Forelimb muscle (tissue), 1 donor: ENCODE measurements around the gene MTMR10. TPM values are rescaled to one million over a fixed set of nuclear protein-coding genes. Genes with fewer than 3 reads are reported as not detected.

Experiments used
- DNase-seq: peaks from one replicate; pipeline ENCODE4 v3.0.0-alpha.2; 2013; ENCODE audit warnings: low read depth
- polyA plus RNA-seq: library from polyadenylated mRNA; unstranded; fragments of 120-200 nt; gene quantifications from one replicate; pipeline ENCODE4 v1.2.1, GENCODE V29; 2013; ENCODE audit not compliant: insufficient read length

MTMR10 gene
- 18.9 TPM for polyA plus RNA-seq

GRCh38 chr15:30991255-30992235 lies at the start of gene MTMR10:
MTMR10 (minus strand) TSS chr15:30991628; CDS start chr15:30991506, 122 bp downstream.
- no peak for DNase-seq

DNA sequence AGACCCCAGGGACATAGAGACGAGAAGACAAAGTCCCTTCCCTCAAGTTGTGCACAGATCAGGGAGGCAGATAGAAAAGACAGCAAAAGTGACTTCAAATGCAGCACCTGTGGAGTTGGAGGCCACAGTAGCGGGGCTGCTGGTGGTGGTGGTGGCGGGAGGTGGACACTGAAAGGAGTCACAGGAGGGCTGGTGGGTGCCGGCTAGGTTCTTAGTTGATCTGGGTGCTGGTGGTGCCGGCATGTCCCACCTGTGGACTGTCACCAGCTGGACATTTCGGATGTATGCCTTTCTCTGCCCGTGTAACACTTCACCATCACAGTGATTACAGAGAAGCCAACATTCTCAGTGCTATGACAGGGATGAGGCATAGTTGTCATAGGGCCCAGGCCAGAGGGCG lies 49.2 kb upstream of the MTMR10 start:
- DNase-seq: no peak

DNA sequence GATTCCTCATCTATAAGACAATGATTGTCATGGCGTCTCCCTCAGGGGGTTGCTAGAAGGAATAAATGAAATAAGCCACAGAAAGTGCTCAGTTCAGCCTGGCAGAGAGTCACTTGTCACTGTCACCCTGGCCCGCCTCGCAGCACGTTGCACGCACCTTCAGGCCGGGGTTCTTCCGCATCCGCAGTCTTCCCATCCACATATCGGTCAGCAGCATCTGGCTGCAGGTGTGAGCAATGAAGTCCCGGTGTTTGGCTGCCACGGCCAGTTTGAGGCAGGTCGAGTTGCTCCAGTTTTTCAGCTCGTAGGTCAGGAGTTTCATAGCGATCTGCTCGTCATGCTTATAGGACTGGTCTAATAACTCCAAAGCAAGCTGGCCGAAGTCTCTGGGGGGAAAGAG lies 48.5 kb upstream of the MTMR10 start:
- DNase-seq: no peak

GRCh38 chr15:31037731-31038477 lies 46.5 kb upstream of the MTMR10 start:
- DNase-seq: no peak

GRCh38 chr15:31036783-31037182 lies 45.4 kb upstream of the MTMR10 start:
- DNase-seq: no peak

GRCh38 chr15:31035610-31036009 lies 44.2 kb upstream of the MTMR10 start:
- DNase-seq: no peak

DNA sequence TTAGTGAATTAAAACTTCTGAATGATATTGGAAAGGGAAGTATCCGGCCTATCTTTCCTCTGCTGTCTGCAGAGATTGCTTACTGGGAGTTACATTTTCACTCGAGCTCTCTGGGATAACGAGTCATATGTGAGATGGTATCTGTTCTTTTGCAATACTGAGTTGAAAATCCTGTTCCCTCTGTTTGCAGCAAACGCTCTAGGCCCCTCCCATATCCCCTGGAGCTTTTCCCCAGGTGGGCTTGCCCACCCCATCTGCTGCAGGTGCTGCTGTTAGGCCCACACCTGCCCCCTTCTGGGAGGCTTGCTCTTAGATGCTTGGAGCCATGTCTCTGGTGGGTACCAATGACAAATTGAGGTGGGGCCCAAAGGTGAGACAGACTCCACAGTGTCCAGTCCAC lies 42.7 kb upstream of the MTMR10 start:
- no peak for DNase-seq

GRCh38 chr15:31032961-31033371 lies 41.5 kb upstream of the MTMR10 start:
- peak; percentile 6 for DNase-seq

DNA sequence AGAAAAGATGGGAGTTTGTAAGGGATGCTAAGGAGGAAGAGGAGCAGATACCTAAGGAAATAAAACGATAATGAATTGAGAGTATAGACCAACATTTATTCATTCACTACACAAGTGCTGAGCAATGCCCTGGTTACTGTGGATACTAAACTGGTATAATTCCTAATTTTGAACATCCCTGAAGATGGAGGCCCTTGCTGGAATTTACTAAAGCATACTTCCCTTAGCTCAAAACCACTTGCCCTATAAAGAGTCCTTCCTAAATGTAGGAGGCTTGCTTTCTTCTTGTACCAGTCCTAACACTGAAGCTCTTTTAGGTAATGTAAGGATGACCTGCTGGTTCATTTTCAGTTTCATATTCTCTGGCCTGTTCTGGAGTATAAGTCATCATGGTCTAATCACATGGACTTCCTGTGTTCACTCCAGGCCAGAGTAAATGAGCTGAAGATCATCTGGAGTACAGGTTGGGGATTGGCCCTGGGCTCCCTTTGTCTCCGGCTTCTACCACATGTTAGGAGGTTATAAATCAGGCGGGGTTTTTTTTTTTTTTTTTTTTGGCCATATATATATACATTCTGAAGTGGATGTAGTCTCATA lies 40.1 kb upstream of the MTMR10 start:
- DNase-seq: no peak

DNA sequence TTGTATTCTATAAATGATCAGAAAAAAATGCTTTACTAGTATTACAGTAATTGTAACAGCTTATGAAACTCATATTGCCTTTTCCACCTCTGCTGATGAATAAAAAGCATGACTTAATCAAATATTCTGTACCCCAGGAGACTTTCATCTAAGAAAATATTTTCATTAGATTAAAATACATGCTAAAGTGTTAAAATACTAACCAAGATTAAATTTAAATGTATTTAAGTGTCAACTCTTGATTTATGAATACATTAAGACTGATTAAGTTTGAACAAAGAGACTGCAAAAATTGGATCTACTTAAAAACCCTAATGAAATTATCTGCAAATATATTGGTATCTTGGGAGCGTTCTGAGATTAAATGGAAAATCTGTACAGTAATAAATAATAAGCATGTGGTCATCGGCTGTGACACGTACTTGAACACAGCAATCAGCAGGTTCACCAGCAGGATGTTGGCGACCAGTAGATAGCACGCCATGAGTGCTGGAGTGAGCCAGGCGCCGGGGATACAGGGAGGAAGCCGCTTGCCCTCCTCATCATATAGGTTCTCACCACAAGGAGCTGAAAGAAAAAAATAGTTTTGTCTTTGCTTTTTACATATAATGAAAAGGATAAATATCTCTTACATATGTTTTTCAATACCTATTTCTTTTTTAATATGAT lies 36.6 kb upstream of the MTMR10 start:
- DNase-seq: no peak

DNA sequence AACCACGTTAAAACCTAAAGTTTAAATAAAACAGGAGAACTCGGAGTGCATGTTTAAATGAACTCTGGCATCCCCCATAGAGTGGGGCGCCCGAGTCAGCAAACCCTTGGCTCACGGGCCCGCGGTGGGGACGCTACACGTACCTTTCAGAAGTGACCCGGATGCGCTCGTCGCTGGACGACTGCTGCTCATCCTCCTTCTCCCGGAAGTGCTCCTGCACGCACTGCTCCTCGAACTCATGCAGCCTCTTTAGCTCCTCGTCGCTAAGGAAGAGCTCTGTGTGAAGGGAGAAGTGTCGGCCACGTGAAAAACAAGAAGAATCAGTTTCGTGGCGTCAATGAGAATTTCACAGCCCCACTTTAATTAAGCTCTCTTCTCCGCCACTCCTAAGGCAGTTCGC lies 34.6 kb upstream of the MTMR10 start:
- DNase-seq: no peak

GRCh38 chr15:31024979-31025378 lies 33.6 kb upstream of the MTMR10 start:
- no peak for DNase-seq

GRCh38 chr15:31024330-31024729 lies 32.9 kb upstream of the MTMR10 start:
- DNase-seq: no peak

GRCh38 chr15:31023841-31024240 lies 32.4 kb upstream of the MTMR10 start:
- no peak for DNase-seq

DNA sequence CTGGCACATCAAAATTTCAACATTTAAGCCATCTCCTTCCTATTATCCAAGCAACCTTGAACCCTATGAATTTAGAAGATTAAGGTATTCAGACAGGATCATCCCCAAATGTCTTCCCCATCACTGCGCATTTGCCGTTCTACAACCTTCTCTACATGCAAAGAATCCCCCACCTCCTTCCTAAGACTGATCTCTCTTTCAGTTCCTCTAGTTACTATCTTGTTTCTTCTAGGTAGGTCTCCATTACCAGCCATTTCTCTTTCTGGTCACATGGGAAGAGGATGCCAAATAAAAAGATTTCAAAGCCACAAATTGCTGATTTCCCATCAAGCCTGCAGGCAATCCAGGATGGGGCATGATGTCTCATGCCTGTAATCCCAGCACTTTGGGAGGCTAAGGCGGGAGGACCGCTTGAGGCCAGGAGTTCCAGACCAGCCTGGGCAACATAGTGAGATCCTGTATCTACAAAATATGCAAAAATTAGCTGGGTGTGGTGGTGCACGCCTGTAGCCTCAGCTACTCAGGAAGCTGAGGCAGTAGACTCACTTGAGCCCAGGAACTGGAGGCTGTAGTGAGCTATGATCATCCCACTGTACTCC lies 29.7 kb upstream of the MTMR10 start:
- no peak for DNase-seq

GRCh38 chr15:31020542-31020941 lies 29.1 kb upstream of the MTMR10 start:
- no peak for DNase-seq

DNA sequence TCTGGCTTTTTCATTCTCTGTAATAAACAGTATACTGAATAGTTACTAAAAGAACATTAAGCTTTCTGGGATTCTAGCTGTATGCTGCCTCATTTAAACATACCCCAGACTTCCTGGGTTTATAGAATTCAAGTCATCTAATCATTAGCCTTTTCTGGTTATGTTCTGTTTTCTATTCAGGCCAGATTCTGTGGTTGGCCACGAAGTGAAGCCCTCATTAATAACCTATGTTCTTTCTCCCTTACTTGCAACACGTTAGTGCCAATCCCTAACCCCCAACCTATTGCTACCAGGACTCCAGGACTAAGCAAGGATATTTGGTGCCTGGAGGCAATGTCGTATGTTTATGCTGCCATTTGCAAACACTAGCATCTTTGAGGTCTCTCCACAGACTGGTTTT lies 28.6 kb upstream of the MTMR10 start:
- no peak for DNase-seq

- DNase-seq: no peak
These were observed 25.9 kb upstream of the MTMR10 start for GRCh38 chr15:31017311-31017710.

DNA sequence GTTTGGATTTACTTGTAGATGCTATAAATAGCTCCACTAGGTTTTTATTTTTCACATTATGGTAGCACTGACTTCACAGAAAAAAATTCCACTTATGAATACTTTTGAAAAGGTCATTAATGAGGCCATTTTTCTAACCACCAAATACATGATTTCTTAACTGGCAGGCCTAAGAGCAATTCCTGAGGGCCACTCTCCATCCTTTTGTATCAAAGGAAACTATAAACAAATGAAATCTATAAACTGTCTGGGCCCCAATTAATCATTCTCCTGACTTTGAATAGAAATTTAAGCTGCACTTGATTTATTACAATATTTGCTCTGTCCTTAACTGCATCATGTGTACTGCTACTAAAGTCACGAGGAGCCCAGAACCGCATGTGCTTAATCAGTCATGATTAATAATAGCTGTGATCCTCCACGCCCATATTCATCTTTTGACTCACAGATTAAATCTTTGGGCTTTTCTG lies 25.1 kb upstream of the MTMR10 start:
- no peak for DNase-seq

DNA sequence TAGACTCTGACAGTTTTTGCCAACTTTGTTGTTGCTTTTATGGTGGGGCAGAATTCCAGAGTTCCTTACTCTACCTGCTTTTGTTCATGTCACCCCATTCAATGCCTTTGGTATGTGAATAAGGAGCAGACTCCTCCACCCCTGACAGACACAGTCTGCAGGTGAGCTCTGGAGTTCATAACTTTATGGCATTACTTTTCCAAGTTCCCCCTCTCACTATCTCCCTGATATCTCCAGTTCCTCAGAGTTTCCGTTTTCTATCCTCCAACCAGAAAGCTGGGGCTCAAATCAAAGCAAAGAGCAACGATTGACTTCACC lies 23.1 kb upstream of the MTMR10 start:
- DNase-seq: no peak

DNA sequence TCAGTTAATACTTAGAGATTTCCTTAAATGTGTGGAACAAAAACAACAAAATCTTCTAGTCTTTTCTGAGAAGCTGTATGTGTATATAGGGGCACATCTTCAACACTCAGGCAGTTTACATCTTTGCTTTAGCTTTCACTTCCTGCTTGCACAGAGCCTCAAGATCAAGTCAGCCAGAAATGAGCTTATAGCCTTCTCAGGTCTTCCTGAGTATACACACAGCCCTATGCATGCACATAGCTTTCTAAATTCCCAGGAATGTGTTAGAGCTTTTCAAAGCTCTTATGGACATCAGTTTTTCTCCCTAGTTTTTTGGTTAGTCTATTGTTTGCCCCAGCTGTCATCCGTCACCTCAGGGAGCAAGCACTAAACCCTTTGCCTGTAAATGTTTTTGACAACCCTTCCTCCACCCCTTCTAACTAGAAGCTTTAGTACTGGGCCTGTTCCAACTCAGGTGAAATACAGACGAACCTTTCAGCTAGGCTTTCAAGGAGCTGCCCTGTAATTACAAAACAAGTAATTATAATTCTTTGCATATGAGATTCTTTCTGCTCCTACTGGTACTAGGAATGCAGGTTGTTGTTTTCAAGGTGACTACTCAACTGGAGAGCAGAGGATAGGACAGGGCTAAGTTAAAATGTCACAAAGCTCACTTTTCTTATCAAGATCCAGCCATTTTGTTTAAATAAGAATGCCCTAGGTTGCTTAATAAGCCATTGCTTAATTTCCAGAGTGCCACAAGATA lies 22.6 kb upstream of the MTMR10 start:
- no peak for DNase-seq
